D721Med (cell line): ENCODE data around the gene TMEM50A.
"Not testable (repeated sequence)": the region's sequence is repeated elsewhere in the genome, so short reads cannot be mapped to it uniquely, and the experiment has no call there.

Experiments
- DNase-seq: peaks from one replicate; pipeline ENCODE4 v3.0.0; 2011; ENCODE audit warnings: low spot score; ENCODE audit not compliant: insufficient read length
- FAIRE-seq: peaks from 2 replicates; lab custom pipeline; 2011; peaks lifted over from hg19 to GRCh38; lab: Jason Lieb, UNC
- TF ChIP-seq, protein P1 (sequence below): IDR thresholded peaks from 2 replicates; pipeline ENCODE4 v1.5.1; 2012; ENCODE audit warnings: mild to moderate bottlenecking, control low read depth; ENCODE audit not compliant: insufficient read depth; ENCODE audit errors: missing control alignments

Gene TMEM50A

GRCh38 chr1:25392841-25393240 lies 54.7 kb downstream of the TMEM50A start:
- no peak for DNase-seq
- FAIRE-seq: no peak
- TF ChIP-seq, protein P1, sequence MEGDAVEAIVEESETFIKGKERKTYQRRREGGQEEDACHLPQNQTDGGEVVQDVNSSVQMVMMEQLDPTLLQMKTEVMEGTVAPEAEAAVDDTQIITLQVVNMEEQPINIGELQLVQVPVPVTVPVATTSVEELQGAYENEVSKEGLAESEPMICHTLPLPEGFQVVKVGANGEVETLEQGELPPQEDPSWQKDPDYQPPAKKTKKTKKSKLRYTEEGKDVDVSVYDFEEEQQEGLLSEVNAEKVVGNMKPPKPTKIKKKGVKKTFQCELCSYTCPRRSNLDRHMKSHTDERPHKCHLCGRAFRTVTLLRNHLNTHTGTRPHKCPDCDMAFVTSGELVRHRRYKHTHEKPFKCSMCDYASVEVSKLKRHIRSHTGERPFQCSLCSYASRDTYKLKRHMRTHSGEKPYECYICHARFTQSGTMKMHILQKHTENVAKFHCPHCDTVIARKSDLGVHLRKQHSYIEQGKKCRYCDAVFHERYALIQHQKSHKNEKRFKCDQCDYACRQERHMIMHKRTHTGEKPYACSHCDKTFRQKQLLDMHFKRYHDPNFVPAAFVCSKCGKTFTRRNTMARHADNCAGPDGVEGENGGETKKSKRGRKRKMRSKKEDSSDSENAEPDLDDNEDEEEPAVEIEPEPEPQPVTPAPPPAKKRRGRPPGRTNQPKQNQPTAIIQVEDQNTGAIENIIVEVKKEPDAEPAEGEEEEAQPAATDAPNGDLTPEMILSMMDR: no peak

DNA sequence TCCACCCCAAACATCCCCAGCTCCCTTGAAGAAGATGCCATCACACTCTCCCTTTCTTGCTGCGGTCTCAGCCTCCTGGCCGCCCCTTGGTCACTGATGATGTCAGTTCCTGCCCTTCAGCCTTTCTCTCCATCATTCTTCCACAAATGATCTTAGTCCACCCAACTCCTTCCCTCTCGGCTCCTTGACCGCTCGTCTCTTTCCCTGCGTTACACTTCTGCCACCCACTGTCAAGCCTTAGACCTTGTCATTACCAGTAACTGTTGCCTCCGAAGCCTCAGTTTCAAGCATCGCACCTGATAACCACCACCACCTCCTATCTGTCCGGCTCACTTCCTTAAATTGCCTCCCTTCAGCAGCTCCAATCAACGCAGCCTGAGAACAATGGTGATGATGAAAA lies 59.4 kb downstream of the TMEM50A start:
- FAIRE-seq, DNase-seq: not testable (repeated sequence)

GRCh38 chr1:25398079-25398478 lies 59.9 kb downstream of the TMEM50A start:
- not testable (repeated sequence) for DNase-seq, FAIRE-seq

DNA sequence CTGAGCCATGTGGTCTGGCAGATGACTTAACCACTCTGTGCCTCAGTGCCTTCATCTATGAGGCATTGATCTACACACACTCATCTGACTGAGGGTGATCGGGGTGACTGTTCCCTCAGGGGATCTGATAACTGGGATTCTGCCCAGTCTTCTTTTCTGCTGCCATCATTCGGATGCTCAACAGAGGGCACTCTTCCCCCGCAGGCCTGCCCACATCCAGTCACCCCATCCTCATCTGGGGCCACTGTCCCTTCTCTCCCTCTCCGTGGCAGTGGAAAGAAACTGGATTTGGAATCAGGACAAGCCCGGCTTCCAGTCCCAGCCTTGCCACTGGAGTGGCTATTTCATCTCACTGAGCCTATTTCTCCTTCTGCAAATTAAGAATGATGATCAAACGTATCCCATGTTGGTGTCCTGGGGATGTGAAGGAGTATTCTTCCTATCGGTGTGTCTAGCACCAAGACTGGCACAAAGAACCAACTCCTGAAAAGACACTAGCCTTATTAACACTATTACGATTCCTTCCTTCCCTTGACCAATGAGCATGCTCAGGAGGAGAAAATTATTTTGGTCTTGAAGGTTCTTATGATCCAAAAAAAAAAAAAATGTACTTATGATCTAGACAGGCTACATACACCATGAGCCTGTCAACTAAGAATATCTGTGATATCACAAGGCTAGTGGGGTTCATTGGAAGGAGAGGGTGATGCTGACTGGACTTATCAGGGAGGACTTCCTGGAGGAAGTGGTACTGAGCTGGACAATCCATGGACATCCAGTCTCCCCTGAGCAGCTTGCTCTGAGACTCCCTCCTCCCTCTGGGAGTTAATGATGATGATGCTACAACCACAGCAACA lies 65.0 kb downstream of the TMEM50A start:
- not testable (repeated sequence) for DNase-seq, FAIRE-seq

DNA sequence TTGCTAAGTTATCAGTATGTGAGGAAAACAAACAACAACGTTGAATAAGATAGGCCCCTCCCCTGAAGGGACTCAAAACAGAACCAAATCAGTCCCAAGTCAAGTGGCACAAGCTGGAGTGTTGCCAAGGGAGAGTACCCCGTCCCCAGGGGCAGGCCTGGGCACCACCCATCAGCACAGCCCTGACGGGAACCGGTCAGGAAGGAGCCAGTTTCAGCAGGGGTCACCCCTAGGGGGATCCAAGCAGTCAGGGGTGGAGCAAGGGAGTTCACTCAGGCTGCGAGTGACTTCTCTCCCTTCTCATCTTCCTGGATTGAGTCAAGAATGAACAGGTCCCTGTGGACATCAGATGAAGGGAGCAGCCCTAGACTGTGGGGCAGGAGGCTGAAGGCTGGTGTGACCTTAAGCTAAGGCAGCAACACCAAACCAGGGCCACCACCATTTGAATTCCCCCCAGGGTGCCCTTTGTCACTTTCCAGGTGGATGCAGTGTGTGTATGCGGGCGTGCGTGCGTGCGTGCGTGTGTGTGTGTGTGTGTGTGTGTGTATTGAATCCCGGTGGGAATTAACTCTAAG lies 67.7 kb downstream of the TMEM50A start:
- FAIRE-seq: not testable (repeated sequence)

GRCh38 chr1:25409641-25410427 lies 71.7 kb downstream of the TMEM50A start:
- DNase-seq, FAIRE-seq: not testable (repeated sequence)

More for the DNA sequence above, 67.7 kb downstream of the TMEM50A start:
- DNase-seq: not testable (repeated sequence)
